ENCODE data around the gene NCAPG2.

DNA sequence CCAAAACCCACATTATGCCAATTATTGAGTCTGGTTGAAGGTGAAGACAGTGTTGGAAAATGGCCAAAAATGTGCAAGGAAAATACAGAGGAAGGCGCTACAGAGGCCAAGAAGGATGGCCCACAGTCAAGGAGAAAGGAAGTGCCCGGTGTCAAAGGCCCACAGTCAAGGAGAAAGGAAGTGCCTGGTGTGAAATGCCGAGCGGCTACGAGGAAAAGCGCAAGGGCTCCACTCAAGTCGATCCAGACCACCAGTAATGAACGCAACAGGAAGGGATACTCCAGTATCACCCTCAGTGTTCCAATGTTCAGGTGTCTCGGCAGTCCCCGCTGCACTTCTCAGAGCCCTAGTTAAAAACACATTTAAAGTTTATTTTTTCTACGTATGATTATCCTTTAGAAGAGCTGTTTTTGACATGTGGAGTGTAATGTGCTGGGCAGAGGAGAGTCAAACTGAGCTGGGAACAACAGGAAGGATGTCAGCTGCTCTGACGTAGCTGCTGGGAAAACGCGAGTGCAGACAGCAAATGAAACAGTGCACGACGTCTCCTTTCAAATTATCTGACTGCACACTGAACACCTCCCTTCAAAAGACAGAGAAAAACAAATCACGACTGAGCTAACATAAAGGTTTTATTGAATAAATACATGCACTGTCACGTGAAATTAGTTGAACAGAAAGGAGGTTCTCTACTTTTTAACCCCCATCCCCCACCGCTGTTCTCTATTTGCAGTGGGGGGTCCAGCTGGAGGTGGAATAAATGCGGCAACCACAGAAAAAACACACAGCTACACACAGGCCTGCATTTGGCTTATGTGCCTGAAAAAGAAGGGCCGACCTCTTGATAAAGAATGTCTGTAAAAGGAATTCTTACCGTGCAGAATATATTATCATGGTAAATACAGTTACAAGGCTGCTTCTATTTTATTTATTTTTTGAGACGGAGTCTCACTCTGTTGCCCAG is 26.1 kb upstream of the NCAPG2 start:
- no peak for TF ChIP-seq GATA2 (IDR thresholded peaks at IDR 0.05; ENCODE audit: low read depth, low read length)
- TF ChIP-seq GATA3 (IDR thresholded peaks at IDR 0.05; ENCODE audit: low read depth, low read length) = no peak
